ENCODE results near the gene TRMT112.

The TRMT112 gene

GRCh38 chr11:64339754-64340408 is 22.5 kb upstream of the TRMT112 start, which contains the start of gene CCDC88B:
Gene CCDC88B (plus strand): TSS chr11:64340204. CDS start chr11:64340267, 63 bp downstream.
- Histone ChIP-seq H3K4me1 (ENCODE audit: control insufficient read depth in 1 of 2, insufficient read depth in 1 of 2, low read depth in 1 of 2, low read length in 1 of 2) (peaks cover 74 to 81% of the 10 kb centered on the region in 2 experiments), H3K27me3 (no peaks in the 10 kb centered on the region), H3K27ac (peak within 1 kb of the TSS; percentile 99), H3K36me3 (peaks cover 29% of the 10 kb centered on the region), H3K9me3 (no peaks in the 10 kb centered on the region), H3K4me3 (ENCODE audit: low read depth in 1 of 2, low read length in 1 of 2) (peak within 1 kb of the TSS; percentile 88 to 89)
- no peak for TF ChIP-seq CTCF (IDR thresholded peaks at IDR 0.05)

GRCh38 chr11:64339286-64339685 is 21.9 kb upstream of the TRMT112 start:
- H3K27ac ChIP-seq, result peak overlapping the region; percentile 99
- H3K9me3 ChIP-seq, result no peaks in the 10 kb centered on the region
- peaks cover 77 to 83% of the 10 kb centered on the region in 2 experiments for H3K4me1 ChIP-seq (ENCODE audit: control insufficient read depth in 1 of 2, insufficient read depth in 1 of 2, low read depth in 1 of 2, low read length in 1 of 2)
- H3K27me3 ChIP-seq, result no peaks in the 10 kb centered on the region
- TF ChIP-seq CTCF (IDR thresholded peaks at IDR 0.05), result no peak
- peak overlapping the region; percentile 88 to 89 for H3K4me3 ChIP-seq (ENCODE audit: low read depth in 1 of 2, low read length in 1 of 2)
- H3K36me3 ChIP-seq, result peaks cover 23% of the 10 kb centered on the region

DNA sequence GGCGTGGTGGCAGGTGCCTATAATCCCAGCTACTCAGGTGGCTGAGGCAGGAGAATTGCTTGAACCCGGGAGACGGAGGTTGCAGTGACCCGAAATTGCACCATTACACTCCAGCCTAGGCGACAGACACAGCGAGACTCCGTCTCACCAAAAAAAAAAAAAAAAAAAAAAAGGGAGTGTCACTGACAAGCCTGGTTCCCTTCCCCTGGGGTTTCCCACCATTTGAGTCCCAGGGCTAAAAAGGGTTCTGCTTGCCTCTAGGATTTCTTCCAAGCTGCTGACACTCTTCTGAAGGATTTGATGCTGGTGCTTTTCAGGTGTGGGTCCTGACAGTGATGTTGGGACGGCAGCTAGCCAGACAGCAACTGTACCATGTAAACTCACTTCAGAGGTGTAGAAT is 21.4 kb upstream of the TRMT112 start:
- peaks cover 77 to 80% of the 10 kb centered on the region in 2 experiments for H3K4me1 ChIP-seq (ENCODE audit: control insufficient read depth in 1 of 2, insufficient read depth in 1 of 2, low read depth in 1 of 2, low read length in 1 of 2)
- no peak for TF ChIP-seq CTCF (IDR thresholded peaks at IDR 0.05)
- H3K4me3 ChIP-seq (ENCODE audit: low read depth in 1 of 2, low read length in 1 of 2), result peak overlapping the region; percentile 88 to 89
- H3K27ac ChIP-seq, result peak overlapping the region; percentile 99
- no peaks in the 10 kb centered on the region for H3K27me3 ChIP-seq
- peaks cover 17% of the 10 kb centered on the region for H3K36me3 ChIP-seq
- no peaks in the 10 kb centered on the region for H3K9me3 ChIP-seq

GRCh38 chr11:64337538-64338249 is 20.3 kb upstream of the TRMT112 start:
- TF ChIP-seq CTCF (IDR thresholded peaks at IDR 0.05), result no peak

DNA sequence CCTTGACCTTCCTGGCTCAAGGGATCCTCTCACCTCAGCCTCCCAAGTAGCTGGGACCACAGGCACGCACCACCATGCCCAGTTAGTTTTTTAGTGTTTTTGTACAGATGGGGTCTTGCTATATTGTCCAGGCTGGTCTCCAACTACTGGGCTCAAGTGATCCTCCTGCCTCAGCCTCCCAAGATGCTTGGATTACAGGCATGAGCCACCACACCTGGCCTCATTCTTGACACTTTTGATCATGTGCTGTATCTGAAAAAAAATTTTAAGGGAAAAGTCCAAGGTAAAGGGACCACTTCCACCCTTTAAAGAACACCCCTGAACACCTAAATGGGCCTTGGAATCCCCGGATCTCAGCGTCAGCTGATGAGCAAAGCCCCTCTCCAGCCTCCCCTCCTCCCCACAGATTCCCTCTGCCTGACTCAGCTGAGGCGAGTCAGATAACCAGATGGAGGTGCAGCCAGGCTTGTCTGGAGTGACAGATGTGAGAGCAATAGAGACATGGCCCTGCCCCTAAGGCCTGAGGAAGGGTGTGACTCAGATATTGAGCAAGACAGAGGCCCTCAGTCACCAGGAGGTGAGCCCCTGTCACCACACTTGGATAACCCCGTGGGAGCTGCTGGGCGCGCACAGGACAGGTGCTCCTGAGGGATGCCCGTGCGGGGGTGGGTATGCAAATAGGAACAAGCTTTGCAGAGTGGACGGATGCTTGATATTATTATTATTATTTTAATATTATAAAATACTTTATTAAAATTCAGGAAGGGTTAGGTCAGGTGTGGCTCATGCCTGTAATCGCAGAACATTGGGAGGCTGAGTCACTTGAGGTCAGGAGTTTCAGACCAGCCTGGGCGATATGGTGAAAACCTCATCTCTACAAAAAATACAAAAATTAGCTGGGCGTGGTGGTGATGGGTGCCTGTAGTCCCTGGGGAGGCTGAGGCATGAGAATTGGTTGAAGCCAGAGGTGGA is 17.7 kb upstream of the TRMT112 start:
- Histone ChIP-seq H3K27ac (peak overlapping the region; percentile 74), H3K9me3 (no peaks in the 10 kb centered on the region), H3K4me3 (ENCODE audit: low read depth in 1 of 2, low read length in 1 of 2) (peak overlapping the region; percentile 2 to 14), H3K4me1 (ENCODE audit: control insufficient read depth in 1 of 2, insufficient read depth in 1 of 2, low read depth in 1 of 2, low read length in 1 of 2) (peaks cover 74% of the 10 kb centered on the region in 2 experiments), H3K36me3 (no peaks in the 10 kb centered on the region), H3K27me3 (no peaks in the 10 kb centered on the region)
- TF ChIP-seq CTCF (IDR thresholded peaks at IDR 0.05), result no peak

More at GRCh38 chr11:64337538-64338249, 20.3 kb upstream of the TRMT112 start:
- Histone ChIP-seq H3K27me3 (no peaks in the 10 kb centered on the region), H3K4me1 (ENCODE audit: control insufficient read depth in 1 of 2, insufficient read depth in 1 of 2, low read depth in 1 of 2, low read length in 1 of 2) (peaks cover 73 to 80% of the 10 kb centered on the region in 2 experiments), H3K4me3 (ENCODE audit: low read depth in 1 of 2, low read length in 1 of 2) (no peak overlapping the region), H3K9me3 (no peaks in the 10 kb centered on the region), H3K36me3 (peaks cover 8% of the 10 kb centered on the region), H3K27ac (peak overlapping the region; percentile 99)

Measured in neutrophil (primary cell).